Karpas-422 (cell line): ENCODE results near the gene ATF4. TPM values are rescaled to one million over a fixed set of nuclear protein-coding genes. Genes with fewer than 3 reads are reported as not detected.

Experiments
- DNase-seq: peaks from one replicate; pipeline ENCODE4 v3.0.0-alpha.2; 2015
- H2AFZ ChIP-seq: fragments of 200-600 bp; sonication (generic); 2 replicates; pipeline ENCODE4 v1.6.1; 2014; ENCODE audit warnings: antibody characterized with exemption, low read length, mixed read lengths
- H3K27ac ChIP-seq: fragments of 200-600 bp; sonication (generic); 2 replicates; pipeline ENCODE4 v1.5.1; 2014; ENCODE audit warnings: mild to moderate bottlenecking, low read length, moderate library complexity
- H3K27me3 ChIP-seq: fragments of 200-600 bp; sonication (generic); 2 replicates; pipeline ENCODE4 v1.6.1; 2014; ENCODE audit warnings: low read length, mixed read lengths
- H3K36me3 ChIP-seq: fragments of 200-600 bp; sonication (generic); 2 replicates; pipeline ENCODE4 v1.6.1; 2014; ENCODE audit warnings: low read length, mixed read lengths; ENCODE audit not compliant: insufficient read depth
- H3K4me1 ChIP-seq: fragments of 200-600 bp; sonication (generic); 2 replicates; pipeline ENCODE4 v1.6.1; 2014; ENCODE audit warnings: mild to moderate bottlenecking, low read length, mixed read lengths
- H3K4me2 ChIP-seq: fragments of 200-600 bp; sonication (generic); 2 replicates; pipeline ENCODE4 v1.6.1; 2014; ENCODE audit warnings: low read length, low read depth, mild to moderate bottlenecking; ENCODE audit not compliant: poor library complexity, severe bottlenecking
- H3K4me3 ChIP-seq: fragments of 200-600 bp; sonication (generic); 2 replicates; pipeline ENCODE4 v1.5.1; 2014; ENCODE audit warnings: mild to moderate bottlenecking, antibody characterized with exemption, low read length, mixed read lengths
- H3K79me2 ChIP-seq: fragments of 200-600 bp; sonication (generic); 2 replicates; pipeline ENCODE4 v1.6.1; 2014; ENCODE audit warnings: mild to moderate bottlenecking, low read length, mixed read lengths
- H3K9ac ChIP-seq: fragments of 200-600 bp; sonication (generic); 2 replicates; pipeline ENCODE4 v1.6.0; 2014; ENCODE audit warnings: low read length
- H3K9me2 ChIP-seq: fragments of 200-600 bp; sonication (generic), shearing (Covaris generic); replicated peaks from 2 replicates; pipeline ENCODE4 v1.6.0; 2014; ENCODE audit warnings: mild to moderate bottlenecking, low read length, moderate library complexity; ENCODE audit not compliant: insufficient read depth
- H3K9me3 ChIP-seq: fragments of 300-700, 200-600 bp; sonication (generic); 2 replicates; pipeline ENCODE4 v1.6.1; 2014; ENCODE audit warnings: low read length, mixed read lengths
- H4K20me1 ChIP-seq: fragments of 200-600 bp; sonication (generic); 2 replicates; pipeline ENCODE4 v1.6.1; 2014; ENCODE audit warnings: mild to moderate bottlenecking, antibody characterized with exemption, low read length, low read depth; ENCODE audit not compliant: insufficient read depth
- total RNA-seq: library from RNA; depleted of rRNA; stranded (reverse); fragments of >200 nt; shearing (Covaris generic); gene quantifications from 2 replicates; pipeline ENCODE4 v1.2.3, GENCODE V29; 2014; ENCODE audit warnings: low replicate concordance

The ATF4 gene
- total RNA-seq, 1 experiment from 2014 or later = 543 TPM

- no peak overlapping the region for H3K4me3 ChIP-seq
Measured at GRCh38 chr22:39486951-39487825, 33.2 kb upstream of the ATF4 start.

GRCh38 chr22:39487826-39488520 lies 32.4 kb upstream of the ATF4 start:
- Histone ChIP-seq H3K4me2 (no peak overlapping the region), H3K9ac (no peak overlapping the region), H3K36me3 (peaks cover 30% of the 10 kb centered on the region), H3K9me3 (no peaks in the 10 kb centered on the region), H3K27ac (no peak overlapping the region), H3K9me2 (no peaks in the 10 kb centered on the region), H3K4me1 (peaks cover 41% of the 10 kb centered on the region), H3K79me2 (peaks cover 13% of the 10 kb centered on the region), H3K4me3 (no peak overlapping the region), H4K20me1 (peaks cover 47% of the 10 kb centered on the region; the same call in 1 of the 2 replicates), H2AFZ (no peak overlapping the region), H3K27me3 (no peaks in the 10 kb centered on the region)
- no peak for DNase-seq

More at GRCh38 chr22:39486951-39487825, 33.2 kb upstream of the ATF4 start:
- Histone ChIP-seq H3K9me2 (no peaks in the 10 kb centered on the region), H3K9me3 (no peaks in the 10 kb centered on the region), H3K36me3 (peaks cover 37% of the 10 kb centered on the region), H3K9ac (no peak overlapping the region), H3K27ac (no peak overlapping the region), H4K20me1 (peaks cover 48% of the 10 kb centered on the region; the same call in 1 of the 2 replicates), H2AFZ (no peak overlapping the region), H3K4me1 (peaks cover 41% of the 10 kb centered on the region), H3K27me3 (no peaks in the 10 kb centered on the region), H3K79me2 (peaks cover 20% of the 10 kb centered on the region), H3K4me2 (no peak overlapping the region)
- DNase-seq = no peak

- H4K20me1 ChIP-seq = peaks cover 47% of the 10 kb centered on the region; the same call in 1 of the 2 replicates
- no peak overlapping the region for H2AFZ ChIP-seq
- no peaks in the 10 kb centered on the region for H3K9me3 ChIP-seq
- peaks cover 41% of the 10 kb centered on the region for H3K4me1 ChIP-seq
- no peak overlapping the region for H3K4me2 ChIP-seq
- H3K27ac ChIP-seq = no peak overlapping the region
- H3K9ac ChIP-seq = no peak overlapping the region
- H3K4me3 ChIP-seq = no peak overlapping the region
- peaks cover 28% of the 10 kb centered on the region for H3K36me3 ChIP-seq
- no peaks in the 10 kb centered on the region for H3K9me2 ChIP-seq
- H3K27me3 ChIP-seq = no peaks in the 10 kb centered on the region
- DNase-seq = no peak
- H3K79me2 ChIP-seq = peaks cover 13% of the 10 kb centered on the region
Measured at GRCh38 chr22:39488563-39489083, 31.7 kb upstream of the ATF4 start.

GRCh38 chr22:39489094-39490068 lies 31.0 kb upstream of the ATF4 start:
- no peak overlapping the region for H2AFZ ChIP-seq
- H3K4me1 ChIP-seq = peaks cover 41% of the 10 kb centered on the region
- peak overlapping the region; percentile 21 for H3K4me2 ChIP-seq
- H3K4me3 ChIP-seq = no peak overlapping the region
- H3K36me3 ChIP-seq = peaks cover 23% of the 10 kb centered on the region
- H4K20me1 ChIP-seq = peaks cover 41% of the 10 kb centered on the region; the same call in 1 of the 2 replicates
- H3K9ac ChIP-seq = peak overlapping the region; percentile 7; the same call in 1 of the 2 replicates
- DNase-seq = no peak
- peak overlapping the region; percentile 58 for H3K27ac ChIP-seq
- H3K9me2 ChIP-seq = no peaks in the 10 kb centered on the region
- no peaks in the 10 kb centered on the region for H3K27me3 ChIP-seq
- H3K9me3 ChIP-seq = no peaks in the 10 kb centered on the region
- H3K79me2 ChIP-seq = peaks cover 10% of the 10 kb centered on the region

GRCh38 chr22:39490135-39490798 lies 30.1 kb upstream of the ATF4 start:
- Histone ChIP-seq H3K9me2 (no peaks in the 10 kb centered on the region), H3K27ac (peak overlapping the region; percentile 58; the same call in 1 of the 2 replicates), H4K20me1 (peaks cover 34% of the 10 kb centered on the region; the same call in 1 of the 2 replicates), H3K4me3 (no peak overlapping the region), H3K27me3 (no peaks in the 10 kb centered on the region), H3K36me3 (peaks cover 20% of the 10 kb centered on the region), H2AFZ (no peak overlapping the region), H3K4me1 (peaks cover 41% of the 10 kb centered on the region), H3K4me2 (peak overlapping the region; percentile 21), H3K79me2 (peaks cover 10% of the 10 kb centered on the region), H3K9ac (peak overlapping the region; percentile 7; the same call in 1 of the 2 replicates), H3K9me3 (no peaks in the 10 kb centered on the region)
- DNase-seq = peak; percentile 94

GRCh38 chr22:39490966-39491680 lies 29.2 kb upstream of the ATF4 start:
- Histone ChIP-seq H3K27ac (peak overlapping the region; percentile 12; the same call in 1 of the 2 replicates), H3K79me2 (peaks cover 7% of the 10 kb centered on the region), H3K9me3 (no peaks in the 10 kb centered on the region), H3K9me2 (no peaks in the 10 kb centered on the region), H3K4me3 (no peak overlapping the region), H3K4me1 (peaks cover 47% of the 10 kb centered on the region), H3K27me3 (no peaks in the 10 kb centered on the region), H3K9ac (no peak overlapping the region), H4K20me1 (peaks cover 31% of the 10 kb centered on the region; the same call in 1 of the 2 replicates), H3K36me3 (peaks cover 20% of the 10 kb centered on the region), H3K4me2 (no peak overlapping the region), H2AFZ (no peak overlapping the region)
- DNase-seq = no peak

GRCh38 chr22:39491696-39492095 lies 28.7 kb upstream of the ATF4 start:
- H3K27me3 ChIP-seq = no peaks in the 10 kb centered on the region
- H3K79me2 ChIP-seq = peaks cover 7% of the 10 kb centered on the region
- no peak overlapping the region for H3K4me3 ChIP-seq
- H3K4me1 ChIP-seq = peaks cover 51% of the 10 kb centered on the region
- no peaks in the 10 kb centered on the region for H3K9me3 ChIP-seq
- no peak overlapping the region for H3K4me2 ChIP-seq
- no peak overlapping the region for H2AFZ ChIP-seq
- DNase-seq = no peak
- H3K36me3 ChIP-seq = peaks cover 20% of the 10 kb centered on the region
- H4K20me1 ChIP-seq = peaks cover 30% of the 10 kb centered on the region; the same call in 1 of the 2 replicates
- H3K27ac ChIP-seq = no peak overlapping the region
- H3K9ac ChIP-seq = no peak overlapping the region
- H3K9me2 ChIP-seq = no peaks in the 10 kb centered on the region
